Hair follicle dermal papilla cell (primary cell): ENCODE measurements around the gene ATP6V1G3. TPM values are rescaled to one million over a fixed set of nuclear protein-coding genes. Genes with fewer than 3 reads are reported as not detected.

Source experiments
- total RNA-seq: library from RNA; depleted of rRNA; stranded (reverse); fragments of >200 nt; gene quantifications from 2 replicates; pipeline ENCODE4 v1.2.3, GENCODE V29; 2012

Gene ATP6V1G3, protein sequence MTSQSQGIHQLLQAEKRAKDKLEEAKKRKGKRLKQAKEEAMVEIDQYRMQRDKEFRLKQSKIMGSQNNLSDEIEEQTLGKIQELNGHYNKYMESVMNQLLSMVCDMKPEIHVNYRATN
- not detected in 2 replicates for total RNA-seq

DNA sequence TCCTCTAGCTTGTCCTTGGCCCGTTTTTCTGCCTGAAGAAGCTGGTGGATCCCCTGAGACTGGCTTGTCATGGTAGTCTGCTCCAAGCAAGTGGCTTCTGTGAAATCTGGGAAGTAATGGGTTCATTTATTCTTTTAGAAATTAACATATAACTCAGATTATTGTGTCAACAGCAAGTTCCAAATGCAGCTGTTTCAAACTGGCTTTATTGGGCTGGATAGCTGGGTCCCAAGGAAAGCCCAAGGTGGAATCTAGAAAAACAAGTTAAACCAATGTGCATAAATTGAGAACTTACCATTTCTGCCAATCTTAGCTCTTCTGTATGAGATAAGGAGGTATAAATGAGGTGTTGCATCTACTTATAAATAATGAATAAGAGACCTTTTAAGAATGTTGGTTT lies at the start of gene ATP6V1G3:
Gene ATP6V1G3 (minus strand): TSS at position 101 of the 400 bp plus-strand sequence. CDS start 30 bp downstream, at position 71.

Other genes with a start within 250 kb of the ATP6V1G3 start
- gene PTPRC, start 98.4 kb upstream of the ATP6V1G3 start, total RNA-seq: under 0.01 and 0.16 TPM in 2 replicates